HUES6 (cell line): ENCODE results near the gene CCL25.

Experiments
- H3K27ac ChIP-seq: 2 replicates; pipeline ENCODE4 v1.7.0; 2013; ENCODE audit warnings: low read depth, mild to moderate bottlenecking, low read length, inconsistent platforms
- H3K27me3 ChIP-seq: 2 replicates; pipeline ENCODE4 v1.6.1; 2013; ENCODE audit warnings: low read length; ENCODE audit not compliant: control insufficient read depth, insufficient read depth
- H3K36me3 ChIP-seq: 2 replicates; pipeline ENCODE4 v1.6.1; 2013; ENCODE audit warnings: low read length; ENCODE audit not compliant: control insufficient read depth, insufficient read depth
- H3K4me1 ChIP-seq: 2 replicates; pipeline ENCODE4 v1.6.1; 2013; ENCODE audit warnings: low read length; ENCODE audit not compliant: control insufficient read depth, insufficient read depth
- H3K4me3 ChIP-seq: 2 replicates; pipeline ENCODE4 v1.5.1; 2013; ENCODE audit warnings: low read depth, low read length
- H3K9ac ChIP-seq: one replicate; pipeline ENCODE4 v1.6.1; 2013; ENCODE audit warnings: mild to moderate bottlenecking, low read length
- H3K9me3 ChIP-seq: 2 replicates; pipeline ENCODE4 v1.6.1; 2013; ENCODE audit warnings: low read depth, low read length; ENCODE audit not compliant: control insufficient read depth, insufficient read depth

Gene CCL25

DNA sequence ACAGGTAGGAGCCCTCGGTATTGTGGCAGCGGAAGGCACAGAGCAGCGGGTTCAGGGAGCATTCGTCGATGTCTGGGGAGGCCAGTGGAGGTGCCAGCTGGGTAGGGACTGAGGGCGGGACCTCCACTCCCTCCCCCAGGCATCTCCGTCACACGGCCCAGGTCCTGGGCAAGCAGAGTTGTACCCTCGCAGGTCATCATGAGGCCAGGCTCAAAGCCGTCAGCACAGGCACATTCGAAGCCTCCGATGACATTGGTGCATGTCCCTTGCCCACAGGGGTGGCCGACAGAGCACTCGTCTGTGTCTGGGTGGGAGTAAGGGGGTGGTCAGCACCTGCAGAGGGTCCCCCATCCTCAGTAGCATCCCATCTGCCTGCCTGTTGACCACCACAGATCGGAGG is 35.3 kb downstream of the CCL25 start:
- Histone ChIP-seq H3K9me3 (no peaks in the 10 kb centered on the region), H3K27ac (no peak overlapping the region), H3K9ac (no peak overlapping the region), H3K36me3 (peaks cover 64% of the 10 kb centered on the region), H3K4me3 (no peak overlapping the region), H3K4me1 (no peaks in the 10 kb centered on the region; the same call in 1 of the 2 replicates), H3K27me3 (no peaks in the 10 kb centered on the region)

DNA sequence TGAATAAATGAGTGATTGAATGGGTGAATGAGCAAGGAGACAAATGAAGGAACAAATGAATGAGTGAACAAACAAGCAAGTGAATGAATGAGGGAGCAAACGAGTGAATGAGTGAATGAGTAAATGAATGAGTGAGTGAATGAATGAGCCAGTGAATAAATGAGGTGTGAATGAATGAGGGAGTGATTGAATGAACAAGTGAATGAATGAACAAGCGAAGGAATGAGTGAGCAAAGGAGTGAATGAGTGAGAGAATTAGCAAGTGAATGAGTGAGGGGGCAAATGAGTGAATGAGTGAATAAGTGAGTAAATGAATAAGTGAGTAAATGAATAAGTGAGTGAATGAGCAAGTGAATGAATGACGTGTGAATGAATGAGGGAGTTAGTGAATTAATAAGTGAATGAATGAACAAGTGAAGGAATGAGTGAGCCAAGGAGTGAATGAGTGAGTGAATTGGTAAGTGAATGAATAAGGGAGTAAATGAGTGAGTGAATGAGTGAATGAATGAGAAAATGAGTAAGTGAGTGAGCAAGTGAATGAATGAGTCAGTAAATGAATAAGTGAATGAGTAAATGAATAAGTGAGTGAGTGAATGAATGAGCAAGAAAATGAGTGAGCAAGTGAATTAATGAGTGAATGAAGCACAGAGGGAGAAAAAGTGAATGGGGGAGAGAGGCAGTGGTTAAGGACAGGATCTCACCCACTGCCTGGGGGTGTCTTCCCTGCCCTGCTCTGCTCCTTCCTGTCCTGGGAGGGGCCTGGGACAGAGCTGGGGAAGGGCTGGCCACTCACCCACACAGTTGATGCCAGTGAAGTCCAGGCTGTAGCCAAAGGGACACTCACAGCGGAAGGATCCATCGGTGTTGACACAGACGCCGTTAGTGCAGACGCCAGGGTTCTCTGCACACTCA is 36.4 kb downstream of the CCL25 start:
- Histone ChIP-seq H3K9ac (no peak overlapping the region), H3K27ac (no peak overlapping the region), H3K4me1 (no peaks in the 10 kb centered on the region; the same call in 1 of the 2 replicates), H3K9me3 (no peaks in the 10 kb centered on the region), H3K36me3 (peaks cover 63% of the 10 kb centered on the region), H3K27me3 (no peaks in the 10 kb centered on the region), H3K4me3 (no peak overlapping the region)

DNA sequence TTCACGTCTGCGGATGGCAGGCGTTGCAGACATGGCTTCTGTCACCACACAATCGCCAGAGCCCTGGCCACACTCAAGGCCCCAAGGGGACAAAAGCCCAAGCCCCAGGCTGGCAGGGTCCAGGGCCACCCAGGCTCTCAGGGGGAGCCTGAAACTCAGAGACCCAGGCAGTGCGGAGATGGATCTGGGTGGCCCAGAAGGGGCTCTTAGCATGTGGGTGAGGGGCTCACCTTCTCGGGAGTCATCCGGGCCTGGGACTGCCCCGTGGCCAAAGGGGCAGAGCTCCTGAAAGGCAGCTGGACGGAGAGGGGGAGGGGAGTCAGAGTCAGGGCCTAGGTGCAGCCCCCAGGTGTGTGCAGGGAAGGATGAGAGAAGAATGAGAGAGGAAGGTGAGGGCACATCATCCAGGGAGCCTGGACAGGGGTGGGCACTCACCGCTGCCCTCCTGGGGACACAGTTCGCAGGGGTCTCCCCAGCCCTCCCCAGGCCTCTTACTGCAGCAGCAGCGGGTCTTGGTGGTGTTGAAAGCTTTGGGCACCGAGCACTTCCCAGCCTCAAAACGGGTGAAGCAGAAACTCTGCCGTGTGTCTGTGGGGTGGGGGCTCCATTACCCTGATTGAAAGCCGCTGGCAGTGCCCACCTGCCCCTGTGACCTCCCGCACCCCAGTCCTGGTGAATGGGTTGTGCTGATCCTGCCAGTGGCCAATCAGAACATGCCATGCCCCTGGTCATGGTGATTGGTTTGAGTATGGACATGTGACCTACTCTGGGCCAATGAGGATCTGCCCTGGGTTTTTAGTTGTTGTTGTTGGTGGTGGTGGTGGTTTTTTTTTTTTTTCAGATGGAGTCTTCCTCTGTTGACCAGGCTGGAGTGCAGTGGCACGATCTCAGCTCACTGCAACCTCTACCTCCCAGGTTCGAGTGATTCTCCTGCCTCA is 37.4 kb downstream of the CCL25 start:
- no peak overlapping the region for H3K27ac ChIP-seq
- no peaks in the 10 kb centered on the region for H3K9me3 ChIP-seq
- H3K4me3 ChIP-seq = no peak overlapping the region
- H3K36me3 ChIP-seq = peaks cover 67% of the 10 kb centered on the region
- no peaks in the 10 kb centered on the region; the same call in 1 of the 2 replicates for H3K4me1 ChIP-seq
- no peaks in the 10 kb centered on the region for H3K27me3 ChIP-seq
- no peak overlapping the region for H3K9ac ChIP-seq

DNA sequence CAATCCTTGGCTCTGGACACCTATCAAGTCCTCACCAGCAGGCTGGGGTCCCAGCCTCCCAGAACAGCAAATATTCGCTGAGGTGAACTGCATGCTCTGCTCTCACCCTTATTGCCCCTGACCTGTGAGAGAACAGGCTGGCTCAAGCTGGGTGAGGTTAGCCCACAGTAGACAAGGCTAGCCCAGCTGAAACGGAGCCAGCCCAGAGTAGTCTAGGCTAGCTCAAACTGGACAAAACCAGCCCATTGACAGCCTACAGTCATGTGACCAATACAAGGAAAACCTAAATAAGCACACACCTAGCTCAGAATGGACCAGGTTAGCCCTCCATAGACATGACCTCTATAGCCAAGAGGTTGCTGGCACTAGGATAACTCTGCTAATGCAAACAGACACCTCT is 38.4 kb downstream of the CCL25 start:
- H3K4me1 ChIP-seq = no peaks in the 10 kb centered on the region
- H3K9me3 ChIP-seq = peaks cover 9% of the 10 kb centered on the region
- no peaks in the 10 kb centered on the region for H3K27me3 ChIP-seq
- H3K9ac ChIP-seq = no peak overlapping the region
- no peak overlapping the region for H3K4me3 ChIP-seq
- H3K27ac ChIP-seq = no peak overlapping the region
- H3K36me3 ChIP-seq = peaks cover 76% of the 10 kb centered on the region

DNA sequence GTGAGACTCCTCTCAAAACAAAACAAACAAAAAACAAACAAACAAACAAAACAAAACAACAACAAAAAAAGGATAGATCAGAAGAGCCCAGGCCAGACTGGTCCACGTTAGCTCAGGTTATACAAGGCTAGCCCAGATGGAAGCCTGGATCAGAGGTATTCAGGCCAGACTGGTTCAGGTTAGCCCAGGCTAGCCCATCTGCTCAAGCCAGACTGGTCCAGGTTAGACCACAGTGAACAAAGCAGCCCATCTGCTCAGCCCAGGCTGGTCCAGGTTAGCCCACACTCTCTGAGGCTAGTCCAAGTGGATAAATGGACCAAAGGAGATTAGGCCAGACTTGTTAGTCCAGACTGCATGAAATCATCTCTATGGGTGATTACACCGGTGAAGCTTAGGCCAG is 41.2 kb downstream of the CCL25 start:
- Histone ChIP-seq H3K9me3 (peaks cover 25% of the 10 kb centered on the region), H3K4me1 (no peaks in the 10 kb centered on the region), H3K9ac (no peak overlapping the region), H3K27me3 (no peaks in the 10 kb centered on the region), H3K27ac (no peak overlapping the region), H3K4me3 (no peak overlapping the region), H3K36me3 (peaks cover 82% of the 10 kb centered on the region)

DNA sequence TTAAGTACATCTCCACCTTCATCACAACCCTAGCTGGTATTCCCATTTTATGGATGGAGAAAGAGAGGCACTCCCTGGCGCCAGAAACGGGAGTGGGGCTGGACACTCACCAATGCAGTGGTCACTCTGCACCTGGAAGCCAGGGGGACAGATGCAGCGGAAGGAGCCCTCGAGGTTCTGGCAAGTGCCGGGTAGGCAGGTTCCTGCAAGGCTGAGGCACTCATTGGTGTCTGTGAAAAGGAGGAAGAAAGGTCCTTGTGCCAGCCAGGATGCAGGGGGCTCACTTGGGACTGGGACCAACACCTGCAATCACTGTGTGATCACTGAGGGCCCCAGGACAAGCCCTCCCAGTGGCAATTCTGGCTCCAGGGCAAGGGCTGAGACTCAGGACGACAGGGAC is 41.8 kb downstream of the CCL25 start:
- Histone ChIP-seq H3K9me3 (peaks cover 25% of the 10 kb centered on the region), H3K4me3 (no peak overlapping the region), H3K36me3 (peaks cover 79% of the 10 kb centered on the region), H3K27ac (no peak overlapping the region), H3K4me1 (no peaks in the 10 kb centered on the region), H3K27me3 (no peaks in the 10 kb centered on the region), H3K9ac (no peak overlapping the region)

DNA sequence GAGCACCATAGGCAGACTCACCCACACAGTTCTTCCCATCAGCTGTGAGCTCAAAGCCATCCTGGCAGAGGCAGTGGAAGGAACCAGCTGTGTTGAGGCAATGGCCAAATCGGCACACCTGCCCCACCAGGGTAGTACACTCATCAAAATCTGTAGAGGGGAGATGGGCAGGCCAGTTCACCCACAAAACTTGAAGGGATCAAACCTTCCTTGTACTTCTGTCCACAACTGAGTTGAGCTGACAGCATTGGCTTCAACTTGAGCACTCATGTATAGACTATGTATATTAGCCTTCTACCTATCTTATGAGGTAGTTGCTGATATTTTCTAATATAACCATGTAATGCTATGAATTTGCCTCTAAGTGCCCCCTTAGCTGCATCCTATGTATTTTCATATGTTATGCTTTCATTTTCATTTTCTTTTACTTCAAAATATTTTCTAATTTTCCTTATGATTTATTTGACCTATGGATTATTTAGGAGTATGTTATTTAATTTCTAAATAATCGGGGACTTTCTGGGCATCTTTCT is 42.9 kb downstream of the CCL25 start:
- peaks cover 74% of the 10 kb centered on the region for H3K36me3 ChIP-seq

DNA sequence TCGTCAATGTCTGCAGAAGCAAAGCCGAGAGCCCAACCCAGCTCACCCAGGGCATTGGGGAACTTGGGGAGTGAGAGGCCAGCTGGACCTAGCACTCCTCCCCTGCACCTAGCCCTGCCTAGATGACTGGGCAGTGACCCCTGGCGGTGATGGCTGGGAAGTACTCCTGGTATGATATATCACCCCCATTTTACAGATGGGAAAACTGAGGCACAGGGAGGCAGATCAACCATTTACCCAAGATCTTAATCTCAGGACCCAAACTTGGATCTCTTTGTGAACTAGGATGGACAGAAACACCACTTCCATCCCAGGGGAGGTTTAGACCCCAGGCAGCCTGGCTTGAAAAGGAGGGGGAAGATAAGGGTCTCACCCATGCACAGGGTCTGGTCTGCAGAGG is 43.5 kb downstream of the CCL25 start:
- Histone ChIP-seq H3K4me3 (no peak overlapping the region), H3K4me1 (no peaks in the 10 kb centered on the region), H3K9me3 (peaks cover 25% of the 10 kb centered on the region), H3K27ac (no peak overlapping the region), H3K27me3 (no peaks in the 10 kb centered on the region), H3K9ac (no peak overlapping the region), H3K36me3 (peaks cover 74% of the 10 kb centered on the region)

More for the DNA sequence above, 42.9 kb downstream of the CCL25 start:
- Histone ChIP-seq H3K27me3 (no peaks in the 10 kb centered on the region), H3K27ac (no peak overlapping the region), H3K4me1 (no peaks in the 10 kb centered on the region), H3K4me3 (no peak overlapping the region), H3K9ac (no peak overlapping the region), H3K9me3 (peaks cover 25% of the 10 kb centered on the region)

DNA sequence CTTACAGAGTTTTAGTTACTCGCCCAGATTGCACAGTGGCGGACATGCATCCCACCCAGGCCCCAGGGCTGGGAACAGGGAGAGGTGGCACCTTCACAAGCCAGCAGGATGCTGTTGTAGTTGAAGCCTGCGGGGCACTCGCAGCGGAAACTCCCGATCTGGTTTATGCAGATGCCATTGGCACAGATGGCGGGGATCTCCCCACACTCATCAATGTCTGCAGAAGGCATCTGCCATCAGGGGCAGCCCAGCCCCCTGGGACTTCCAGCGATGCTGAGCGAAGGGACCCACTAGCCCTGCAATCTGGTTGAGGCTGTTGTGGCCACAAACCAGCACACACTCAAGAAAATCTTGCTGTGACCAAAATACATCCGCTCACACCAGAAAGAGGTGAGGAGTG is 44.6 kb downstream of the CCL25 start:
- Histone ChIP-seq H3K9me3 (peaks cover 25% of the 10 kb centered on the region), H3K27ac (no peak overlapping the region), H3K27me3 (no peaks in the 10 kb centered on the region), H3K36me3 (peaks cover 76% of the 10 kb centered on the region), H3K4me1 (no peaks in the 10 kb centered on the region), H3K4me3 (no peak overlapping the region), H3K9ac (no peak overlapping the region)

DNA sequence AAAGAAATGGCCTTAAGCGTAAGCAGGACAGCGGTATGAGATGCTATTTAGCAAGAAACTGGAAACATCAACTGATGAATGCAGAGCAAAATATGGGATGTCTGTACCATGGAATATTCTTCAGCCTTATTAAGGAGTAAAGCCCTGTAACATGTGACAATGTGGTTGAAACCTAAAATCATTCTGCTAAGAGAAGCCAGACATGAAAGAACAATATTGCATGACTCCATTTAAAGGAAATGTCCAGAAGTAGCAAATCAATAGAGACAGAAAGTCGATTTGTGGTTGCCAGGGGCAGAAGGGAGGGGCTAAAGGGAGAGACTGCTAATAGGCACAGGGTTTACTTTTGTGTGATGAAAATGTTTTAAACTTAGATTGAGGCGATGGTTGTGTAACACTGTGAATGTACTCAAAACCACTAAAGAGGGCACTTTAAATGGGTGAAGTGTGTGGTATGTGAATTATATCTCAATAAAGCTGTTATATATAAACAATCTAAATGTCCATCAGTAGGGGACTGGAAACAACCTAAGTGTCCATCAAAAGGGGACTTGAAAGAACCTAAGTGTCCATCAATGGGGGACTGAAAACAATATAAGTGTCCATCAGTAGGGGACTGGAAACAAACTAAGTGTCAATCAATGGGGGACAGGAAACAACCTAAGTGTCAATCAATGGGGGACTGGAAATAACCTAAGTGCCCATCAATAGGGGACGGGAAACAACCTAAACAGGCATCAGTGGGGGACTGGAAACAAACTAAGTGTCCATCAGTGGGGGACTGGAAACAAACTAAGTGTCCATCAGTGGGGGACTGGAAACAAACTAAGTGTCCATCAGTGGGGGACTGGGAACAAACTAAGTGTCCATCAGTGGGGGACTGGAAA is 45.4 kb downstream of the CCL25 start:
- H3K9ac ChIP-seq = no peak overlapping the region
- H3K27ac ChIP-seq = no peak overlapping the region
- no peak overlapping the region for H3K4me3 ChIP-seq
- peaks cover 81% of the 10 kb centered on the region for H3K36me3 ChIP-seq
- H3K4me1 ChIP-seq = no peaks in the 10 kb centered on the region
- H3K27me3 ChIP-seq = no peaks in the 10 kb centered on the region
- peaks cover 25% of the 10 kb centered on the region for H3K9me3 ChIP-seq
